ENCODE data around the gene PLPPR3.

The PLPPR3 gene

DNA sequence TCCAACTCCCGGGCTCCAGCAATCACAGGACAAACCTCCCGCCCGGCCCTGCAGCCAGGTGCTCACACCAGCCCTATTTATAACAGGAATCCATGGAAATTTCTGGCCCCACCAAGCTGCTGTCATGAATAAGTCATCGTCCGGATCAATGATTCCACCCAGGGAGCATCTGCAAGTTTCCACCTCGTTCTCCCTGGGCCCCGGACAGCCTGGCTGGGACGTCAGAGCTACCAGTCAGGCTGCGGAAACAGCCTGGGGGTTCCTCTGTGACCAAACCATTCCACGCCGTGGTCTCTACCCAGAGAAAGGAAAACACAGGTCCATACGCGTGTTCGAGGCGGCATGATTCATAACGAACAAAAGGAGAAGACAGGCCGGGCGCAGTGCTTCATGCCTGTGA is 45.2 kb downstream of the PLPPR3 start:
- peaks cover 3% of the 10 kb centered on the region for H3K9me3 Mint-ChIP-seq
- H3K4me3 Mint-ChIP-seq: no peak overlapping the region
- H3K36me3 Mint-ChIP-seq (ENCODE audit: low read depth): no peaks in the 10 kb centered on the region
- TF ChIP-seq CTCF (IDR thresholded peaks at IDR 0.05): no peak
- peaks cover 10% of the 10 kb centered on the region for H3K27me3 Mint-ChIP-seq (ENCODE audit: low read depth, poor library complexity)
- no peak for DNase-seq
- H3K27ac Mint-ChIP-seq: no peak overlapping the region
- H3K4me1 Mint-ChIP-seq: peaks cover 16% of the 10 kb centered on the region

DNA sequence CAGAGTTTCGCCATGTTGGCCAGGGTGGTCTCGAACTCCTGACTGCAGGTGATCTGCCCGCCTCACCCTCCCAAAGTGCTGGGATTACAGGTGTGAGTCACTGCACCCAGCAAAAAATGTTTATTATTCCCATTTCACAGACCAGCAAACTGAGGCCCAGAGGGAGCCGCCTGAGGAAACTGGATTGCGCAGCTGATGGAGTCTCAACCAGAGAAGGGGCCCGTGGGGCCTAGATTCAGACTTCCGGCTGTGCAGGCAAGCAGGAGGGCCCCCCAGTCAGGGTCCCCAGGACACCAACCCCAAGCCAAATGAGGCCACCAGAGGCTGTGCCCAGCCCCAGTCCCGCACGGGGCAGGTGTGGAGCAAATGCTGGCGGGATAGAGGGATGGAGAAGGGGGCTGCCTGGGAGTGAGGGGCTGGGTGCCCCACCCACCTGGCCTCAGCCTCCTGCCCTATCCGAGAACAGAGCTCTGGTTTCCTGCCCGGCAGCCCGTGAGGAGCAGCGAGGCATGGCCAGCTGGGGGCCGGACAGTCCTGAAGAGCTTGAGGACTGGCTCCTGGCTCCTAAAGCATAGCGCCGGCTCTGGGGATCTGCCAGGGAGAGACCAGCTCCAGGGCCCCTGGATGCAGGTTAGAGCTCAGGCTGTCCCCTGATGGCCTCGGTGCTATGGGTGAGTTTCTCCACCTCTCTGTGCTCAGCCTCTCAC is 48.9 kb downstream of the PLPPR3 start:
- Mint-ChIP-seq H3K36me3 (ENCODE audit: low read depth) (no peaks in the 10 kb centered on the region), H3K9me3 (no peaks in the 10 kb centered on the region), H3K27ac (no peak overlapping the region), H3K4me3 (no peak overlapping the region), H3K4me1 (peaks cover 10% of the 10 kb centered on the region), H3K27me3 (ENCODE audit: low read depth, poor library complexity) (peaks cover 10% of the 10 kb centered on the region)
- TF ChIP-seq CTCF (IDR thresholded peaks at IDR 0.05): no peak
- DNase-seq: peak; percentile 74

DNA sequence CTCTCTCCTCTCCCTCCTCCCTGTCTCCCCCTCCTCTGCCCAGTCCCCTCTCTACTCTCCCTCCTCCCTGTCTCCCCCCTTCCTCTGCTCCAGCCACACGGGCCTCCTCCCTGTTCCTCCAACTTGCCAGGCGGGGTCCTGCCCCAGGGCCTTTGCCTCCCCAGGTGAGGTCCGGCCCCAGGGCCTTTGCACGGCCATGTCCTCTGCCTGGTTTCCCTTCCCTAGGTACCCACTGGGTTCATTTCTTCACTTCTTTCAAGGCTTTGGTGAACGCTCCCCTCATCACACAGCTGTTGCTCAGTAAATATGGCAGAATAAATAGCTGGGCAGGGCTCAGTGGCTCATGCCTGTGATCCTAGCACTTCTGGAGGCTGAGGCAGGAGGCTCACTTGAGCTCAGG is 49.7 kb downstream of the PLPPR3 start:
- Mint-ChIP-seq H3K27ac (no peak overlapping the region), H3K4me1 (peaks cover 13% of the 10 kb centered on the region), H3K4me3 (no peak overlapping the region), H3K36me3 (ENCODE audit: low read depth) (no peaks in the 10 kb centered on the region), H3K27me3 (ENCODE audit: low read depth, poor library complexity) (peaks cover 13% of the 10 kb centered on the region), H3K9me3 (no peaks in the 10 kb centered on the region)
- no peak for TF ChIP-seq CTCF (IDR thresholded peaks at IDR 0.05)
- no peak for DNase-seq

DNA sequence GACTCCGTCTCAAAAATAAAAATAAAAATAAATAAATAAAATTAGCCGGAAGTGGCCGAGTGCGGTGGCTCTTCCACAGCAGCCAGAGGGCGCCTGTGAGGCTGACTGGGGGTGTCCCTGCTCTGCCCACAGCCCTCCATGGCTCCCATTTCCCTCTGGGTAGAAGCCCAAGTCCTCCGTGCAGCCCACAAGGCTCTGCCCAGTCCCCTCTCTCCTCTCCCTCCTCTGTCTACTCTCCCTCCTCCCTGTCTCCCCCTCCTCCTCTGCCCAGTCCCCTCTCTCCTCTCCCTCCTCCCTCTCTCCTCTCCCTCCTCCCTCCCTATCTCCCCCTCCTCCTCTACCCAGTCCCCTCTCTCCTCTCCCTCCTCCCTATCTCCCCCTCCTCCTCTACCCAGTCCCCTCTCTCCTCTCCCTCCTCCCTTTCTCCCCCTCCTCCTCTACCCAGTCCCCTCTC is 50.4 kb downstream of the PLPPR3 start:
- Mint-ChIP-seq H3K9me3 (no peaks in the 10 kb centered on the region), H3K27me3 (ENCODE audit: low read depth, poor library complexity) (peaks cover 13% of the 10 kb centered on the region), H3K4me3 (no peak overlapping the region), H3K27ac (no peak overlapping the region), H3K36me3 (ENCODE audit: low read depth) (no peaks in the 10 kb centered on the region), H3K4me1 (peaks cover 14% of the 10 kb centered on the region)
- TF ChIP-seq CTCF (IDR thresholded peaks at IDR 0.05): peak; percentile 42
- DNase-seq: peak; percentile 47

DNA sequence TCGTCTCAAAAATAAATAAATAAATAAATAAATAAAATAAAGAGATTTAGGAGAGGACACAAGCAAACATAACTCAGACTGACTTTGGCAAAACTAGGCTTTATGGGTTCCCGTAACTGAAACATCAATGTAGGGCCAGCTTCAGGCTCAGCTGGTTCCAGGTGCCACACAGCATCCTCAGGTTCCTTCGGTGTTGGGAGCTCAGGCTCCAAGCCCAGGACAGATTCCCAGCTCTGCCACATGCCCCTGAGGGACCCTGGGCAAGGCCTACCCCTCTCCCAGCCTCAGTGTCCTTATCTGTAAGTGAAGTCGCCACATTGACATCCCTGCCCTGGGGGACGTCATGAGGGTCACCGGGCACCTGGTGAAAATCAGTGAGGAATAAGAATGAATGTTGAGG is 52.1 kb downstream of the PLPPR3 start:
- H3K9me3 Mint-ChIP-seq: no peaks in the 10 kb centered on the region
- no peak for TF ChIP-seq CTCF (IDR thresholded peaks at IDR 0.05)
- no peak overlapping the region for H3K4me3 Mint-ChIP-seq
- no peak for DNase-seq
- no peaks in the 10 kb centered on the region for H3K36me3 Mint-ChIP-seq (ENCODE audit: low read depth)
- peaks cover 14% of the 10 kb centered on the region for H3K4me1 Mint-ChIP-seq
- no peak overlapping the region for H3K27ac Mint-ChIP-seq
- H3K27me3 Mint-ChIP-seq (ENCODE audit: low read depth, poor library complexity): peaks cover 9% of the 10 kb centered on the region

DNA sequence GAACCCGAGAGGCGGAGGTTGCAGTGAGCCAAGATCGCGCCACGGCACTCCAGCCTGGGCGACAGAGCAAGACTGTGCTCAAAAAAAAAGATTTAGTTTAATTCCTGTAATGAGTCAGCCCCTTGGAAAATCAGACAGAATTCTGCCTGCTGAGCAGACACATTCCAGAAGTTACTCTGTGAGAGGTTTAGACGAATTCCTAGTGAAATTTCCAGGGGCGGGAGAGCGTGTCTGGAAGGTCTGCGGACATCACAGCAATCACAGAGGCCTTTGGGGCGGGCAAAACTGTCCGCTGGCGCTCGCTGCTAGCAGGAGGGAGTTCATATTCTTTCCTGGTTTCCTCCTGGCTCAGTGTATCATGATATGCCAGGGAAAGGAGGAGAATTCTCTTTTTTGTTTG is 53.3 kb downstream of the PLPPR3 start:
- TF ChIP-seq CTCF (IDR thresholded peaks at IDR 0.05): no peak
- Mint-ChIP-seq H3K9me3 (no peaks in the 10 kb centered on the region), H3K27ac (no peak overlapping the region), H3K4me1 (peaks cover 12% of the 10 kb centered on the region), H3K4me3 (no peak overlapping the region), H3K27me3 (ENCODE audit: low read depth, poor library complexity) (peaks cover 7% of the 10 kb centered on the region), H3K36me3 (ENCODE audit: low read depth) (no peaks in the 10 kb centered on the region)
- no peak for DNase-seq

All from nephron progenitor cell (in vitro differentiated cells).